ENCODE results near the gene CXCL11.

GRCh38 chr4:76055016-76055415 is 19.1 kb upstream of the CXCL11 start:
- TF ChIP-seq CTCF (IDR thresholded peaks at IDR 0.05 in 4 of 5, conservative IDR thresholded peaks at IDR 0.05 in 1 of 5) (no peak), POLR2A (IDR thresholded peaks at IDR 0.05) (no peak)

Data from gastrocnemius medialis (tissue), 4 donors.